HG02943 (cell line): ENCODE measurements around the gene NUP35.

Source experiments
- ATAC-seq: cut with Tn5 transposase; IDR thresholded peaks from one replicate; pipeline ENCODE4 v1.9.1; 2021; ENCODE audit warnings: mild to moderate bottlenecking, low read depth, moderate library complexity; ENCODE audit not compliant: unreplicated experiment

Gene NUP35

GRCh38 chr2:183204397-183204796 is 80.2 kb downstream of the NUP35 start:
- no peak for ATAC-seq

GRCh38 chr2:183207110-183207509 is 82.9 kb downstream of the NUP35 start:
- no peak for ATAC-seq

GRCh38 chr2:183209395-183210028 is 85.3 kb downstream of the NUP35 start:
- ATAC-seq: no peak
